Measurements from ENCODE around the gene PITPNB.

The PITPNB gene

DNA sequence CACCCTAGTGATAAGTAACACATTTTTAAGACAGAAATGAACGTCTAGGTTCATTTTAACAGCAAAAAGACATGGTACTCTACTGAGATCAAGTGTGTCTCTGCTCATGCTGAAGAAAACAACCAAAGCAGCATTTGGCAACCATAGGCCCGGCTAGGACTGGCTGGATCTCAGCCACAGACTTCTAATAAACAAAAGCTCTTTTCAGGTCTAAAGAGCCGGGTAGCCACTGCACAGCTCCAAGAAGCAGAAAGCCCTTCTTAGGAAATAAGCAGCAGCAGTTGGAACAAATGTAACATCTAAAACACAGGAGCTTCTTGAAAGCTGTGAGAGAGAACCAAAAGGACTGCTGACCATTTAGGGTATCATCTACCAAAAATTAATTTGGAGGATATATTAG lies 37.6 kb downstream of the PITPNB start:
- TF ChIP-seq, protein P1, sequence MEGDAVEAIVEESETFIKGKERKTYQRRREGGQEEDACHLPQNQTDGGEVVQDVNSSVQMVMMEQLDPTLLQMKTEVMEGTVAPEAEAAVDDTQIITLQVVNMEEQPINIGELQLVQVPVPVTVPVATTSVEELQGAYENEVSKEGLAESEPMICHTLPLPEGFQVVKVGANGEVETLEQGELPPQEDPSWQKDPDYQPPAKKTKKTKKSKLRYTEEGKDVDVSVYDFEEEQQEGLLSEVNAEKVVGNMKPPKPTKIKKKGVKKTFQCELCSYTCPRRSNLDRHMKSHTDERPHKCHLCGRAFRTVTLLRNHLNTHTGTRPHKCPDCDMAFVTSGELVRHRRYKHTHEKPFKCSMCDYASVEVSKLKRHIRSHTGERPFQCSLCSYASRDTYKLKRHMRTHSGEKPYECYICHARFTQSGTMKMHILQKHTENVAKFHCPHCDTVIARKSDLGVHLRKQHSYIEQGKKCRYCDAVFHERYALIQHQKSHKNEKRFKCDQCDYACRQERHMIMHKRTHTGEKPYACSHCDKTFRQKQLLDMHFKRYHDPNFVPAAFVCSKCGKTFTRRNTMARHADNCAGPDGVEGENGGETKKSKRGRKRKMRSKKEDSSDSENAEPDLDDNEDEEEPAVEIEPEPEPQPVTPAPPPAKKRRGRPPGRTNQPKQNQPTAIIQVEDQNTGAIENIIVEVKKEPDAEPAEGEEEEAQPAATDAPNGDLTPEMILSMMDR (IDR thresholded peaks at IDR 0.05; ENCODE audit: insufficient read depth, low read depth, low read length, missing control alignments): no peak
- no peak overlapping the region for H3K4me3 ChIP-seq (ENCODE audit: low read length)
- DNase-seq (ENCODE audit: low read depth): no peak

DNA sequence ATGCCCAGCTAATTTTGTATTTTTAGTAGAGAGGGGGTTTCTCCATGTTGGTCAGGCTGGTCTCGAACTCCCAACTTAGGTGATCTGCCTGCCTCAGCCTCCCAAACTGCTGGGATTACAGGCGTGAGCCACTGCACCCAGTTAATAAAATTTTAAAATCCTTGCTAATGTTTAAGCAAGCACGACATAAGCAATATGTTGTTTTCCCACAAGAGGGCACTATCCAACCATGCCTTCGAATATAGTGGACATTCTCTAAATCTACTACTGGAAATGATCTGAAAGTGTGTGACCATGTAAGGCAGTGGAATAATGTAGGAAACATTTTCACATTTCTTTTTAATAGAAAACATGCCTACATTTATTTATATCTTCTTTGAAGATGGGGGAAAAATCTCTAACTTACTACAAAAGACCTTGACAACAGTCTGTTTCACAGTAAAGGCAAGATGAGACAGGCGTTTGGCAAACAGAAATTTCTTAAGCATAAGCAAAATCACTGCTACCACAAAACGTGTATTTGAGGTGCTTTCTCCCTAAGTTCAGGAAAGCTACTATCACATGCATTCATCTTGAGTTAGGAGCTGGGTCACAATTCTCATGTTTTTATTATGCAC lies 38.2 kb downstream of the PITPNB start:
- TF ChIP-seq, protein P1 (IDR thresholded peaks at IDR 0.05; ENCODE audit: insufficient read depth, low read depth, low read length, missing control alignments): peak; percentile 68
- H3K4me3 ChIP-seq (ENCODE audit: low read length): no peak overlapping the region
- peak; percentile 71 for DNase-seq (ENCODE audit: low read depth)

DNA sequence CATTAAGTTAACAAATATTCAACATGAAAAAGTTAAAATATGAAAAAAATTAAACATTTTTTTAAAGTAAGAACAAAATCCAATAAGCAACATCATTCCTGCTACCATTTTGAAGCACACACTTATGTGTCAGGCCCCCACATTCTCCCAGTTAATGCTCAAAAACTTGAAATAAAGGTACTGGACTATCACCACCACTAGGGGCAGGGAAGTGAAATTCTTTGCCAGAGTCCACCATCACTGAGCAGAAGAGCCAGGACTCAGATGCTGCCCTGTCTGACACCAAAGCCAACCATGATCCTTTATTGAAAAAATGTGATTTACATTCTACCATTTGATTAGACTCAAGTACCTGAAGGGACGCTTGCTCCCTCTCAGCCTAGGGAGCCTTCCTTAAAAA lies 39.1 kb downstream of the PITPNB start:
- no peak overlapping the region for H3K4me3 ChIP-seq (ENCODE audit: low read length)
- DNase-seq (ENCODE audit: low read depth): peak; percentile 41
- TF ChIP-seq, protein P1 (IDR thresholded peaks at IDR 0.05; ENCODE audit: insufficient read depth, low read depth, low read length, missing control alignments): peak; percentile 67

DNA sequence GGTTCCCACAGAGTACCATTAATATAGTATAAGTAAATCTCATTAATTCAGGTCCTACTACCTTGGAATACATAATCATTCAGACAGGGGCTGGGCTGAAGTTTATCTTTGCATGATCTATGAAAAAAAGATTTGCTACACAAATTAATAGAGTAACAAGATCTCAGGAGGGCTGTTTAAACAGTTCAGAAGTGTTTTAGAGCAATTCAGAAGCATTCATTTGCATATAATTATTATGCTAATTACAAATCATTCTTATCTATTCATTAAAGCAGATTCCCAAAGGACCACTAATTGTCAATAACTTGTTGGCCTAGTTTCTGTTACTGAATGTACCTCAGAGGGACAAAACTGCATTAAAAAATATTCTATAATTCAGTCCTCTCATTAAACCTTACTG lies 40.5 kb downstream of the PITPNB start:
- H3K4me3 ChIP-seq (ENCODE audit: low read length): no peak overlapping the region
- DNase-seq (ENCODE audit: low read depth): no peak
- TF ChIP-seq, protein P1 (IDR thresholded peaks at IDR 0.05; ENCODE audit: insufficient read depth, low read depth, low read length, missing control alignments): no peak

DNA sequence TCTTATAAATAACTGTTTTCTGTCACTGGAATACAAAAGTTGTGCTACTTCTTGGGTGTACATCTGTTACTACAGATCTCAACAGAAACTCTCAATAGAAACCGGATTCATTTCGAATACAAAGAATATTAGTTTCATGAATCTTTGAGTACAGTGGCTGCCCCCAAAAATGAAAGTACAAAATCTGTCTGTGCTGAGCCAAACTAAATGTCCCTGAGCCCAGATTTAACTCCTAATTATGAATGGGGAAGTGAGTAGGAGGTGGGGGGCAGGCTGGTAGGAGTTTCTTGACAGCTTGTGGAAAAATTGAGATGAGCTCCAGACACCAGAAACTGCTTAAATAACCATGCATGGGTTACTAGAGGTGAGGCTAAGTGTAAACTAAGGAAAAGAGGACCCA lies 41.6 kb downstream of the PITPNB start:
- H3K4me3 ChIP-seq (ENCODE audit: low read length): no peak overlapping the region
- no peak for DNase-seq (ENCODE audit: low read depth)
- TF ChIP-seq, protein P1 (IDR thresholded peaks at IDR 0.05; ENCODE audit: insufficient read depth, low read depth, low read length, missing control alignments): no peak

DNA sequence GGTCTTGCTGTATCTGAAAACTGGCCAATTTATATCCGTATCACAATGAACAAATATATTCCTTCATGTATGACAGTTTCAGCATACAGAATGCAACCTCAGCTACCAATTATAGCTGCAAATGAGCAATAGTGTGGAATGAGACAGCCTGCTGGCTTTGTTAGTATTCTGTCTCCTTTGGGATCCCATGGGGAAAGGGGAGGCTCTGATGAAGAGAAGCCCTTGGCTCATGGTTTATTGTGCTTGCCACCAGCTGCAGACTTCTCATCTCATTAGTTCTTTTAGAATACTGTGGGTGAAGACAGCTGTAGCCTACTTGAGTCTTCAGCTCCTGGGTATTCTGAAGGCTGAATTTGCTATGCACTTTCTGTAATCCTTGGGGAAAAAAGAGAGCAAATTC lies 42.4 kb downstream of the PITPNB start:
- DNase-seq (ENCODE audit: low read depth): no peak
- TF ChIP-seq, protein P1 (IDR thresholded peaks at IDR 0.05; ENCODE audit: insufficient read depth, low read depth, low read length, missing control alignments): no peak
- H3K4me3 ChIP-seq (ENCODE audit: low read length): no peak overlapping the region

DNA sequence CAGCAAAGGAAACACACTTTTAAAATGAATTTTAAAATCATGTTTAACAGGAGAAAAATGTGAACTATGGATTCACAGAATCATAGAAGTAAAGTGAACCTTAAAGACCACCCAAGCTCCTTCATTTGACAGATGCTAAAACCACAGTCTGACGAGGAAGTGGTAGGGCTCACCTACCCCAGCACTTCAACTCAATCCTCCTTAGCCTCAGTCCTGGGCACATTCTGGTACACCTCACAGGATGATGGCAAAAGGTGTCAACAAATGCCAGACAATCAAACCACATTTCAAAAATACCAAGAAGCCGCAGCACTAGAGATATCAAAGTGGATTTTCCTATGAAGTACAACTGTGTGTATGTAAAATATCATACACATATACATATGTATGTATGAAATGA lies 43.1 kb downstream of the PITPNB start:
- TF ChIP-seq, protein P1 (IDR thresholded peaks at IDR 0.05; ENCODE audit: insufficient read depth, low read depth, low read length, missing control alignments): no peak
- no peak for DNase-seq (ENCODE audit: low read depth)
- no peak overlapping the region for H3K4me3 ChIP-seq (ENCODE audit: low read length)

Measured in epithelial cell of esophagus (primary cell).